Measurements from ENCODE around the gene CRIM1. TPM values are rescaled to one million over a fixed set of nuclear protein-coding genes. Genes with fewer than 3 reads are reported as not detected.

Gene CRIM1
- total and polyA plus RNA-seq, 4 donors = 2.2 to 22.1 (median 9.6) TPM

- TF ChIP-seq GABPA (IDR thresholded peaks at IDR 0.05 in 1 of 2, conservative IDR thresholded peaks at IDR 0.05 in 1 of 2) (no peak), ZBTB33 (IDR thresholded peaks at IDR 0.05) (no peak), REST (IDR thresholded peaks at IDR 0.05) (no peak), TAF1 (conservative IDR thresholded peaks at IDR 0.05) (no peak), CTCF (IDR thresholded peaks at IDR 0.05; ENCODE audit: low read depth, low read length, missing input control) (no peak), YY1 (IDR thresholded peaks at IDR 0.05) (no peak), HNF4G (IDR thresholded peaks at IDR 0.05) (no peak), ATF3 (IDR thresholded peaks at IDR 0.05) (no peak), FOXA2 (IDR thresholded peaks at IDR 0.05) (no peak), MAX (IDR thresholded peaks at IDR 0.05) (no peak), HNF4A (conservative IDR thresholded peaks at IDR 0.05) (no peak), SP1 (IDR thresholded peaks at IDR 0.05) (no peak), EGR1 (IDR thresholded peaks at IDR 0.05; ENCODE audit: low read depth in 2 of 2) (no peak), NR2F2 (IDR thresholded peaks at IDR 0.05) (no peak), RXRA (IDR thresholded peaks at IDR 0.05) (no peak), JUND (IDR thresholded peaks at IDR 0.05) (no peak), FOXA1 (IDR thresholded peaks at IDR 0.05) (no peak), RAD21 (IDR thresholded peaks at IDR 0.05) (no peak)
- Histone ChIP-seq H3K27me3 (ENCODE audit: control insufficient read depth in 4 of 4, insufficient read depth in 4 of 4, low read length in 3 of 4) (no peaks in the 10 kb centered on the region), H3K36me3 (ENCODE audit: control insufficient read depth in 4 of 4, insufficient read depth in 3 of 4, low read depth in 1 of 4, low read length in 3 of 4) (no peaks in the 10 kb centered on the region), H3K9ac (ENCODE audit: low read depth in 1 of 2, low read length in 2 of 2) (no peak overlapping the region), H3K9me3 (ENCODE audit: control insufficient read depth in 4 of 4, low read length in 3 of 4) (no peaks in the 10 kb centered on the region), H3K27ac (ENCODE audit: low read depth in 1 of 2, low read length in 2 of 2) (no peak overlapping the region), H3K4me3 (ENCODE audit: low read depth in 1 of 3, low read length in 3 of 3) (no peak overlapping the region), H3K4me1 (ENCODE audit: control insufficient read depth in 4 of 4, insufficient read depth in 4 of 4, low read length in 3 of 4) (no peaks in the 10 kb centered on the region)
- WGBS = 65% methylated on average over 5 of the region's 5 CpGs
- DNase-seq (ENCODE audit: low spot score) = no peak
Measured at GRCh38 chr2:36335597-36335996, 20.0 kb upstream of the CRIM1 start.
